Thymus (tissue), 11 donors: ENCODE data around the gene NACA2. TPM values are rescaled to one million over a fixed set of nuclear protein-coding genes. Genes with fewer than 3 reads are reported as not detected.
"Not testable (repeated sequence)": the region's sequence is repeated elsewhere in the genome, so short reads cannot be mapped to it uniquely, and the experiment has no call there.

Source experiments
- DNase-seq, 9 donors: peaks; one replicate each; pipeline ENCODE4 v3.0.0-alpha.2; 2013; ENCODE audit warnings: low spot score in 9 of 9, low read depth in 6 of 9, missing footprints in 1 of 9
- H3K27ac ChIP-seq, 2 donors: one replicate each; pipeline ENCODE4 v1.5.1; 2013; ENCODE audit warnings: control low read depth in 1 of 2, low read depth in 1 of 2, low read length in 1 of 2, mild to moderate bottlenecking in 1 of 2, moderate library complexity in 1 of 2
- H3K27me3 ChIP-seq, 2 donors: one replicate each; pipeline ENCODE4 v1.5.1; 2013; ENCODE audit warnings: low read length in 1 of 2; ENCODE audit not compliant: control insufficient read depth in 2 of 2, insufficient read depth in 1 of 2
- H3K36me3 ChIP-seq, 2 donors: one replicate each; pipeline ENCODE4 v1.5.1; 2013; ENCODE audit warnings: low read length in 1 of 2, mild to moderate bottlenecking in 1 of 2, moderate library complexity in 1 of 2; ENCODE audit not compliant: control insufficient read depth in 2 of 2, insufficient read depth in 2 of 2
- H3K4me1 ChIP-seq, 2 donors: one replicate each; pipeline ENCODE4 v1.5.1; 2013; ENCODE audit warnings: low read length in 2 of 2; ENCODE audit not compliant: control insufficient read depth in 2 of 2, insufficient read depth in 2 of 2
- H3K4me3 ChIP-seq, 2 donors: one replicate each; pipeline ENCODE4 v1.5.1; 2013; ENCODE audit warnings: low read length in 2 of 2, control low read depth in 1 of 2, mild to moderate bottlenecking in 1 of 2
- H3K9me3 ChIP-seq, 2 donors: one replicate each; pipeline ENCODE4 v1.5.1; 2013; ENCODE audit warnings: low read length in 1 of 2, mild to moderate bottlenecking in 1 of 2; ENCODE audit not compliant: control insufficient read depth in 2 of 2, insufficient read depth in 1 of 2
- WGBS: extraction: QIAGEN DNeasy Blood & Tissue Kit; methylation state at CpG from one replicate; pipeline ENCODE4 v1.1.7; 2013; 5-methylcytosine and 5-hydroxymethylcytosine counted together
- polyA plus RNA-seq: library from polyadenylated mRNA; stranded (reverse); fragments of 200-250 nt; gene quantifications from one replicate; pipeline ENCODE4 v1.2.3, GENCODE V29; 2013
- total RNA-seq: library from RNA; stranded (reverse); fragments of 120-200 nt; gene quantifications from one replicate; pipeline ENCODE4 v1.2.4, GENCODE V29; 2013
- donor health status: healthy.

Gene NACA2
- total and polyA plus RNA-seq, 2 donors = 0.19 to 0.43 TPM

DNA sequence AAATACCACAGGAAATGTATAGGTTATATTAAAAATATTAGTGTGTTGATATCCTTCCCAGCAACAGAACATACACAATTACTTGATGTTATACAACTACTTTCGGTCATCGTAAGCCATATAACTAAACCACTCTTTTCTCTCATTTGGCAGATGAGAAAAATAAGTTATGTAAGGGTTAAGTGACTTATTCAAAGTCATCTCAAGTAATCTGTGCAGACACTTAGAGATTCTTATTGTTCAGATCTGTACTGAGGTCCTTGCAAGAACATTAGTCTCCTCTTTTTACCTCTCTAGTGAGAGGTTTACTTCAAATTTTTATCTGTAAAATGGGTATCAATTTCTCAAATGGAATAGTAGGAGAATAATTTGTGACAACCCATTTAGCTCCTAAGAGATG lies 15.0 kb downstream of the NACA2 start:
- H3K36me3 ChIP-seq = no peaks in the 10 kb centered on the region
- H3K9me3 ChIP-seq = no peaks in the 10 kb centered on the region
- no peak for DNase-seq
- H3K27ac ChIP-seq = no peak overlapping the region
- no peak overlapping the region for H3K4me3 ChIP-seq
- no peaks in the 10 kb centered on the region for H3K4me1 ChIP-seq
- H3K27me3 ChIP-seq = peaks cover 0 to 5% of the 10 kb centered on the region in 2 donors
- WGBS = 98% methylated on average over 2 of the region's 2 CpGs

DNA sequence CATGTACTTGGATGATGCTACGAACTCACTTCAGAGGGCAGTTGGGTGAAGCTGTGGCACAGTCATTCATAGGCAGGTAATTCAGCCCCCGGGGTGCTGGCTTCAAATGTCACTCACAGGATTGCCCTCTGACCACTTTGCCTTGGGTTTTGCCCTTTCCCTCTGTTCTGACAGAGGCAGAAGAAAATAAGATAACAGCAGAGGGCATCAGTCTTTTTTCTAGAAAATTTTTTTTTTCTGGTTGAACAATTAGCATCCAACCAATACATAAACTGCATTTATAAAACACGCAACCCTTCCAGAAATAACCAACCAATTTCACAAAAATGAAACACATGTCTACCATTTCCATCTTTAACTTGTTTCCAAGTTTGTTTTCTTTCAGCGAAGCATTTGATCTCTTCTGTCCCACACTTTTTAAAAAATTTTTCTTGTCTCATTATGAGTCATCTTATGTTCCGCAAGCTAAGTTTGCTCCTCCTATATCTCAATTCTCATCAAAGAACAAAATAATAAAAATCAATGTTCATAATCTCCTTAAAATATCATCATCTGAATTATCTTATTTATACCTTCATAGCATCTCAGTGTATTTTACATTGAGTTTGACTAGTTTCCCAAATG lies 15.6 kb downstream of the NACA2 start:
- Histone ChIP-seq H3K4me1 (no peaks in the 10 kb centered on the region), H3K27ac (no peak overlapping the region), H3K27me3 (peaks cover 0 to 5% of the 10 kb centered on the region in 2 donors), H3K36me3 (no peaks in the 10 kb centered on the region), H3K4me3 (no peak overlapping the region), H3K9me3 (no peaks in the 10 kb centered on the region)
- no peak for DNase-seq
- 65% methylated on average over 5 of the region's 5 CpGs for WGBS

DNA sequence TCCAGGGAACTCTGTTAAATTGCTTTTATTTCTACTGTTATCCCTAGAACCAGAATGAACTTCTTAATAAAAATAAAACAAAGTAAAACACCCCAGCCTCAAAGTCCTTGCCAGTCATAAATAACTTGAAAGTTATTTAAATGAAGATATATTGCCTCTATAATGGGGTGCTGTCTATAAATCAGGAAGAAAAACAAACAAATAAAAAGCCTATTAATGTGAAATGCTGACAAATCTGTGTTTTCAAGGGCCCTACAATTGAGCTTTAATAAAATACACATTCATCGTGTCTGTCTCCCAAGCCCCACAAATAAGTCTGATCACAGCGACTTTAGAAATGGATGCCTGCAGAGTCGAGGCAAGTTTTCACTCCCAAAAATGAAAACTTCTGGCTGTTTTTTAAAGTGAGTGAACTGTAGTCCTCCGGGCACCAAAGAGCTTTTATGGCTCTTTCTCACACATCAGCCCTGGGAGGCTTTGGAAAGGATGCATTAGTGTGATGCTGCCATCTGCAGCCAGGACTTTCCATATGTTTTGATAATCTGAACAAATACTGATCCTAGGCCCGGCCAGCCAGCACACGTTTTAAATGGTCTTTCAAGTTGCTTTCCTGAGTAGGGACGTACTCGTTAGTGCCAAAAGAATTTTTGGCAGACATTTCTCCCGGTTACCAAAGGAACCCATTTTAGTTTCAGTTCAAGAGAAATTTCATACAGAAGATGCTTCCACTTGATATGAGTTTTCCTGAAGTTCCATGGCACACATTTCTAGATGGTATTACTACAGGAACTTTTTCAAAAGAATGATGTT lies 16.3 kb downstream of the NACA2 start:
- Histone ChIP-seq H3K9me3 (no peaks in the 10 kb centered on the region), H3K27me3 (peaks cover 0 to 2% of the 10 kb centered on the region in 2 donors), H3K4me1 (no peaks in the 10 kb centered on the region), H3K36me3 (no peaks in the 10 kb centered on the region), H3K27ac (no peak overlapping the region), H3K4me3 (no peak overlapping the region)
- DNase-seq = peak in 1 of 9 donors; percentile 2
- 59% methylated on average over 9 of the region's 9 CpGs for WGBS

DNA sequence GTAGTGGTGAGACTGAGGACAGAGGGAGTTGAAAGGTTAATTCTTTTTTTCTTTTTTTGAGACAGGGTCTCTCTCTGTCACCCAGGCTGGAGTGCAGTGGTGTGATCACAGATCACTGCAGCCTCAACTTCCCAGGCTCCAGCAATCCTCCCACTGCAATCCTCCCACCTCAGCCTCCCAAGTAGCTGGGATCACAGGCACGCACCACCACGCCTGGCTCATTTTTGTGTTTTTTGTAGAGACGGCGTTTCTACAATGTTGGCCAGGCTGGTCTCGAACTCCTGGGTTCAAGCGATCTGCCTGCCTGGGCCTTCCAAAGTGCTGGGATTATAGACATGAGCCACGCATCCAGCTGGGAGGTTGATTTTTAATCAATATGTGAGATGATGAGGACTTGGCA lies 18.5 kb downstream of the NACA2 start:
- not testable (repeated sequence) for H3K9me3 ChIP-seq, H3K27me3 ChIP-seq, H3K36me3 ChIP-seq, H3K4me3 ChIP-seq, H3K4me1 ChIP-seq, H3K27ac ChIP-seq, DNase-seq
- over 99% methylated on average over 7 of the region's 7 CpGs for WGBS

DNA sequence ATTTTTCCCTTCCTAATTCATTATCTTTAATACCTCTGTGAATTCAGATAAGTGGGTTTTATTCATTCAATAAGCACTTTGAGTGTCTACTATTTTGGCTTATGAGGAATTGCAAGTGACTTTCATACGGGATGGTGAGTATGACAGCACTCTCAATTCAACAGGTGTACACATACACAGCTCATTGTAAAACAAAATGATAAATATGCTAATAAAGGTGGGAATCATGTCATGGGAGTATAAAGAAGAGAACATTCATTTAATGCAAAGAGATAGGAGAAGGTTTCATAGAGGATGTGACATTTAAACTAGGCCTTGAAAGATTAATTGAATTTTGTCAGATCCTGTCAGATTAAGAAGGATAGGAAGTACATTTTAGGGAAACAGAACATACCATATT lies 19.4 kb downstream of the NACA2 start:
- H3K36me3 ChIP-seq = no peaks in the 10 kb centered on the region
- H3K9me3 ChIP-seq = no peaks in the 10 kb centered on the region
- H3K27ac ChIP-seq = no peak overlapping the region
- WGBS = 95% methylated on average over 1 of the region's 1 CpG
- no peak for DNase-seq
- H3K27me3 ChIP-seq = peaks cover 0 to 2% of the 10 kb centered on the region in 2 donors
- H3K4me3 ChIP-seq = no peak overlapping the region
- H3K4me1 ChIP-seq = no peaks in the 10 kb centered on the region

DNA sequence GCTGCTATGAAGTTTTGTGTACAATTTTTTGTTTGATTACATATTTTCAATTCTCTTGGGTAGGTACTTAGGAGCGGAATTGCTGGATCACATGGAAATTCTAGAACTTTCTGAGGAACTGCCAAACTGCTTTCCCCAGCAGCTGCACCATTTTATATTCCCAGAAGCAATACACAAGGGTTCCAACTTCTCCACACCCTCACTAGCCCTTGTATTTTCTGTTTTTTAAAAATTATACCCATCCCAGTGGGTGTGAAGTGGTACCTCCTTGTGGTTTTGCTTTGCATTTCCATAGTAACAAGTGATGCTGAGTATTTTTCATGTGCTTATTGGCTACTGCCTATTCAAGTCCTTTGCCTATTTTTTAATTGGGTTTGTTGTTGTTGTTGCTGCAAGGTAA lies 20.9 kb downstream of the NACA2 start:
- Histone ChIP-seq H3K27me3 (no peaks in the 10 kb centered on the region), H3K4me1 (no peaks in the 10 kb centered on the region), H3K27ac (no peak overlapping the region), H3K36me3 (no peaks in the 10 kb centered on the region), H3K9me3 (no peaks in the 10 kb centered on the region), H3K4me3 (no peak overlapping the region)
- peak in 1 of 9 donors; percentile 7 for DNase-seq
- WGBS = 97% methylated on average over 1 of the region's 1 CpG

DNA sequence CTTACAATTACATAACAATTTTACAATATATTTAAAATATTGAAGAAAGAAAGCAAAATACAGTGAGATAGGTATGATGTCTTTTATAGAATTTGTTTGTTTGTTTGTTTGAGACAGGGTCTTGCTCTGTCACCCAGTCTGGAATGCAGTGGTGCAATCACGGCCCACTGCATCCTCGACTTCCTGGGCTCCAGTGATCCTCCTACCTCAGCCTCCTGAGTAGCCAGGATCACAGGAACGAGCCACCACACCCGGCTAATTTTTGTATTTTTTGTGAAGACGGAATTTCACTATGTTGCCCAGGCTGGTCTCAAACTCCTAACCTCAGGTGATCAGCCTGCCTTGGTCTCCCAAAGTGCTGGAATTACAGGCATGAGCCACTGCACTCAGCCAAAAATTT lies 21.5 kb downstream of the NACA2 start:
- H3K4me1 ChIP-seq, H3K36me3 ChIP-seq, H3K9me3 ChIP-seq, DNase-seq, H3K27me3 ChIP-seq, H3K4me3 ChIP-seq, H3K27ac ChIP-seq: not testable (repeated sequence)
- WGBS = 98% methylated on average over 5 of the region's 5 CpGs

DNA sequence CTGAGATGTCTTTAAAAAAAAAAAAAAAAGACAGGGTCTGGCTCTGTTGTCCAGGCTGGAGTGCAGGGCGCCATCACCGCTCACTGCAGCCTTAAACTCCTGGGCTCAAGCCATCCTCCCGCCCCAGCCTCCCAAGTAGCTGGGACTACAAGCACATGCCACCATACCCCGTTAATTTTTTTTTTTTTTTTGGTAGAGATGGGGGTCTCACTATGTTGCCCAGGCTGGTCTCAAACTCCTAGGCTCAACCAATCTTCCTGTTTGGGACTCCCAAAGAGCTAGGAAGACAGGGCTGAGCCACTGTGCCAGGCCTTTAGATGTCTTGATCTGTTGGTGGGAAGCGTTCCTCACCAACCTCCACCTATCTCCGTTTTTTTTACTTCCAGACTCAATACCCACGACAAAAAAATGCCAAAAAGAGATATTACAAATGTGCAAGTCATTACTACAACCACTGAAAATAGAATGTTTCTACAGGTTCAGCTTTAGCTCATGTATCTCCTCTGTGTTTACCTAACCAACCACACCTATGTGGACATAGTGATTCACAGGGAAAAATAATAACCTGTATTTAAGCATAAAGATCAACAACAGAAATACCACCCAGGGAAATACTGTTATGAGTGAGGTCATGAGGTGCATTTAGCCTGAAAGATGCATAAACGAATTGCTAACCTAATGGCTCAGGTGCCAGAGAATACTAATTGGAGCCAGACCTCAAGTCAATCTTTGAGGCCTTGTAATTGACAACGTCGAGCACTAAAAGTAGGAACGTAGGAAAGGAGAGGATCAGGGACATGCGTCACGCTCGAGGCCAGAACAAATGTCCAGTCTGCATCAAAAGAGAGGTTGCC lies 22.6 kb downstream of the NACA2 start:
- Histone ChIP-seq H3K4me3 (no peak overlapping the region), H3K27ac (no peak overlapping the region), H3K27me3 (no peaks in the 10 kb centered on the region), H3K9me3 (no peaks in the 10 kb centered on the region), H3K36me3 (no peaks in the 10 kb centered on the region), H3K4me1 (no peaks in the 10 kb centered on the region)
- DNase-seq = no peak
- WGBS = 96% methylated on average over 14 of the region's 14 CpGs
